Smooth muscle cell (in vitro differentiated cells): ENCODE data around the gene NRSN2. TPM values are rescaled to one million over a fixed set of nuclear protein-coding genes. Genes with fewer than 3 reads are reported as not detected.

Experiments
- DNase-seq: peaks from one replicate; lab custom pipeline; 2025; ENCODE audit not compliant: unreplicated experiment; lab: John Stamatoyannopoulos, UW
- H2AFZ ChIP-seq: fragments of 200-600 bp; sonication (generic); 2 replicates; pipeline ENCODE4 v1.6.0; 2016; ENCODE audit warnings: antibody characterized with exemption, low read depth, mild to moderate bottlenecking
- H3F3A ChIP-seq: fragments of 200-600 bp; sonication (generic); 2 replicates; pipeline ENCODE4 v1.6.0; 2017; ENCODE audit warnings: antibody characterized with exemption, low read depth
- H3K27ac ChIP-seq: fragments of 200-600 bp; sonication (generic); 2 replicates; pipeline ENCODE4 v1.5.1; 2016; ENCODE audit warnings: low read depth, mild to moderate bottlenecking
- H3K27me3 ChIP-seq: fragments of 200-600 bp; sonication (generic); 2 replicates; pipeline ENCODE4 v1.6.1; 2016; ENCODE audit warnings: low read depth, mild to moderate bottlenecking
- H3K36me3 ChIP-seq: fragments of 200-600 bp; sonication (generic); 2 replicates; pipeline ENCODE4 v1.5.1; 2016; ENCODE audit warnings: low read depth
- H3K4me1 ChIP-seq: fragments of 200-600 bp; sonication (generic); 2 replicates; pipeline ENCODE4 v1.5.1; 2016; ENCODE audit warnings: low read depth
- H3K4me2 ChIP-seq: fragments of 200-600 bp; sonication (generic); 2 replicates; pipeline ENCODE4 v1.6.0; 2016; ENCODE audit warnings: mild to moderate bottlenecking
- H3K4me3 ChIP-seq: fragments of 200-600 bp; sonication (generic); 2 replicates; pipeline ENCODE4 v1.5.1; 2016; ENCODE audit warnings: mild to moderate bottlenecking
- H3K79me2 ChIP-seq: fragments of 200-600 bp; sonication (generic); 2 replicates; pipeline ENCODE4 v1.6.0; 2016; ENCODE audit warnings: low read depth, mild to moderate bottlenecking
- H3K9ac ChIP-seq: fragments of 200-600 bp; sonication (generic); 2 replicates; pipeline ENCODE4 v1.6.0; 2016; ENCODE audit warnings: low read depth
- H3K9me3 ChIP-seq: fragments of 200-600 bp; sonication (generic); replicated peaks from 2 replicates; pipeline ENCODE4 v1.5.1; 2016; ENCODE audit warnings: low read depth
- H4K20me1 ChIP-seq: fragments of 200-600 bp; sonication (generic); 2 replicates; pipeline ENCODE4 v1.6.0; 2016; ENCODE audit warnings: low read depth
- CTCF ChIP-seq: fragments of 200-600 bp; sonication (generic); IDR thresholded peaks from 2 replicates; pipeline ENCODE4 v1.5.1; 2017; ENCODE audit warnings: borderline replicate concordance, mild to moderate bottlenecking, antibody characterized with exemption; ENCODE audit not compliant: insufficient read depth, poor library complexity, severe bottlenecking
- WGBS: methylation state at CpG from one replicate; pipeline ENCODE4 v1.1.7; 2016; ENCODE audit warnings: low lambda C conversion rate; 5-methylcytosine and 5-hydroxymethylcytosine counted together
- polyA plus RNA-seq: library from polyadenylated mRNA; unstranded; fragments of >200 nt; fragmentation: Nextera tagmentation; extraction: Ambion mirVana; gene quantifications from 2 replicates; pipeline ENCODE4 v1.2.1, GENCODE V29; 2016
- total RNA-seq: library from RNA; depleted of rRNA; stranded (reverse); fragments of >200 nt; gene quantifications from 2 replicates; pipeline ENCODE4 v1.2.3, GENCODE V29; 2014

NRSN2 gene
- total and polyA plus RNA-seq, 2 experiments from 2014 or later, result 50.1 to 107 TPM

GRCh38 chr20:402898-403581 is 56.1 kb downstream of the NRSN2 start:
- no peak overlapping the region for H3K27ac ChIP-seq
- TF ChIP-seq CTCF, result no peak
- 78% methylated on average over 6 of the region's 6 CpGs for WGBS

GRCh38 chr20:403582-403957 is 56.7 kb downstream of the NRSN2 start:
- no peak overlapping the region for H3K9ac ChIP-seq
- DNase-seq, result no peak
- 94% methylated on average over 3 of the region's 3 CpGs for WGBS

More at GRCh38 chr20:402898-403581, 56.1 kb downstream of the NRSN2 start:
- H3K4me1 ChIP-seq, result no peaks in the 10 kb centered on the region
- H3K36me3 ChIP-seq, result no peaks in the 10 kb centered on the region
- no peak for DNase-seq
- no peak overlapping the region for H2AFZ ChIP-seq
- no peaks in the 10 kb centered on the region for H3K79me2 ChIP-seq
- H3K4me2 ChIP-seq, result no peak overlapping the region
- H3K9ac ChIP-seq, result no peak overlapping the region
- H3K27me3 ChIP-seq, result no peaks in the 10 kb centered on the region
- H4K20me1 ChIP-seq, result no peaks in the 10 kb centered on the region
- no peaks in the 10 kb centered on the region for H3F3A ChIP-seq
- no peak overlapping the region for H3K4me3 ChIP-seq
- H3K9me3 ChIP-seq, result no peaks in the 10 kb centered on the region

GRCh38 chr20:404088-404487 is 57.2 kb downstream of the NRSN2 start:
- Histone ChIP-seq H3K4me3 (no peak overlapping the region), H3K9ac (no peak overlapping the region), H3K4me2 (no peak overlapping the region), H3K9me3 (no peaks in the 10 kb centered on the region), H3F3A (no peaks in the 10 kb centered on the region), H3K36me3 (no peaks in the 10 kb centered on the region), H3K79me2 (peaks cover 9% of the 10 kb centered on the region), H4K20me1 (peaks cover under 1% of the 10 kb centered on the region), H3K27ac (no peak overlapping the region), H3K27me3 (no peaks in the 10 kb centered on the region), H2AFZ (no peak overlapping the region), H3K4me1 (peaks cover 1% of the 10 kb centered on the region)
- TF ChIP-seq CTCF, result no peak
- WGBS, result 94% methylated on average over 4 of the region's 4 CpGs
- no peak for DNase-seq

More at GRCh38 chr20:403582-403957, 56.7 kb downstream of the NRSN2 start:
- Histone ChIP-seq H3F3A (no peaks in the 10 kb centered on the region), H3K79me2 (peaks cover 4% of the 10 kb centered on the region), H3K4me3 (no peak overlapping the region), H2AFZ (no peak overlapping the region), H3K27me3 (no peaks in the 10 kb centered on the region), H3K9me3 (no peaks in the 10 kb centered on the region), H4K20me1 (no peaks in the 10 kb centered on the region), H3K4me1 (no peaks in the 10 kb centered on the region), H3K4me2 (no peak overlapping the region), H3K36me3 (no peaks in the 10 kb centered on the region), H3K27ac (no peak overlapping the region)
- TF ChIP-seq CTCF, result no peak

Other genes starting within 250 kb of the NRSN2 start
- not detected in 2 replicates for gene DEFB126, start 204.5 kb upstream of the NRSN2 start, total RNA-seq
- gene DEFB126, start 204.5 kb upstream of the NRSN2 start, polyA plus RNA-seq, result not detected in 2 replicates
- gene DEFB127, start 189.7 kb upstream of the NRSN2 start, total RNA-seq, result not detected in 2 replicates
- gene DEFB127, start 189.7 kb upstream of the NRSN2 start, polyA plus RNA-seq, result not detected in 2 replicates
- gene DEFB128, start 157.4 kb upstream of the NRSN2 start, total RNA-seq, result not detected in 2 replicates
- gene DEFB128, start 157.4 kb upstream of the NRSN2 start, polyA plus RNA-seq, result not detected in 2 replicates
- gene DEFB129, start 119.9 kb upstream of the NRSN2 start, total RNA-seq, result not detected in 2 replicates
- not detected in 2 replicates for gene DEFB129, start 119.9 kb upstream of the NRSN2 start, polyA plus RNA-seq
- gene DEFB132, start 89.4 kb upstream of the NRSN2 start, total RNA-seq, result not detected in 2 replicates
- gene DEFB132, start 89.4 kb upstream of the NRSN2 start, polyA plus RNA-seq, result not detected in 2 replicates
- 2.8 and 9.2 TPM in 2 replicates for gene C20orf96, start 56.4 kb upstream of the NRSN2 start, total RNA-seq
- 11.2 and 11.7 TPM in 2 replicates for gene C20orf96, start 56.4 kb upstream of the NRSN2 start, polyA plus RNA-seq
- 25.9 and 27.7 TPM in 2 replicates for gene ZCCHC3, start 49.5 kb upstream of the NRSN2 start, total RNA-seq
- 26.2 and 32.4 TPM in 2 replicates for gene ZCCHC3, start 49.5 kb upstream of the NRSN2 start, polyA plus RNA-seq
- gene SOX12, start 21.6 kb upstream of the NRSN2 start, total RNA-seq, result 3.3 and 7.1 TPM in 2 replicates
- 16.6 and 17.7 TPM in 2 replicates for gene SOX12, start 21.6 kb upstream of the NRSN2 start, polyA plus RNA-seq
- 18.6 and 21.2 TPM in 2 replicates for gene TRIB3, start 33.6 kb downstream of the NRSN2 start, total RNA-seq
- 25.7 TPM in 2 replicates for gene TRIB3, start 33.6 kb downstream of the NRSN2 start, polyA plus RNA-seq
- gene RBCK1, start 61.2 kb downstream of the NRSN2 start, total RNA-seq, result 43.0 and 49.2 TPM in 2 replicates
- 53.9 and 62.4 TPM in 2 replicates for gene RBCK1, start 61.2 kb downstream of the NRSN2 start, polyA plus RNA-seq
- gene TBC1D20, start 115.4 kb downstream of the NRSN2 start, total RNA-seq, result 37.9 and 41.9 TPM in 2 replicates
- gene TBC1D20, start 115.4 kb downstream of the NRSN2 start, polyA plus RNA-seq, result 41.6 and 45.7 TPM in 2 replicates
- 165 and 205 TPM in 2 replicates for gene CSNK2A1, start 196.7 kb downstream of the NRSN2 start, total RNA-seq
- 74.1 and 82.6 TPM in 2 replicates for gene CSNK2A1, start 196.7 kb downstream of the NRSN2 start, polyA plus RNA-seq